22Rv1 (cell line): ENCODE measurements around the gene TMTC1.

Experiments
- ZFX ChIP-seq: fragments of 450-650 bp; IDR thresholded peaks from 2 replicates; pipeline ENCODE4 v1.6.1; 2017; ENCODE audit warnings: antibody characterized with exemption, borderline replicate concordance
- TF ChIP-seq, protein P1 (sequence below): fragments of 450-650 bp; IDR thresholded peaks from 2 replicates; pipeline ENCODE4 v1.5.1; 2017; ENCODE audit warnings: mild to moderate bottlenecking

DNA sequence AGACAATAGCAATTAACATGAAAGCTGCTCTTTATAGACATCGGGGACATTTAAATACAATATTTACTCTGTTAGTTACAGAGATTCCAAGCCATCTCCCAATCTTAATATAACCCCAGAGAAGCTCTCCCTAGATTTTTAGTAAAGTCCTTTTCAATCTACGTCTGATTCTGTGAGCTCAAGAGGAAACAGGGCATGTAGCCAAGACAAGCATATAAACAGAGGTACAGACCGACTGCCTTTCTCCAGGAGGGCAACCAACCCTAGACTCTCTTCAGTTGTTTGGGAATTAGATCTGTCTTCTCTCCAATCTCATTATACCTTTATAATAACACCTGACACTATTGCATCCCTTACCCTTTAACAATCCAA is 57.4 kb downstream of the TMTC1 start:
- TF ChIP-seq, protein P1, sequence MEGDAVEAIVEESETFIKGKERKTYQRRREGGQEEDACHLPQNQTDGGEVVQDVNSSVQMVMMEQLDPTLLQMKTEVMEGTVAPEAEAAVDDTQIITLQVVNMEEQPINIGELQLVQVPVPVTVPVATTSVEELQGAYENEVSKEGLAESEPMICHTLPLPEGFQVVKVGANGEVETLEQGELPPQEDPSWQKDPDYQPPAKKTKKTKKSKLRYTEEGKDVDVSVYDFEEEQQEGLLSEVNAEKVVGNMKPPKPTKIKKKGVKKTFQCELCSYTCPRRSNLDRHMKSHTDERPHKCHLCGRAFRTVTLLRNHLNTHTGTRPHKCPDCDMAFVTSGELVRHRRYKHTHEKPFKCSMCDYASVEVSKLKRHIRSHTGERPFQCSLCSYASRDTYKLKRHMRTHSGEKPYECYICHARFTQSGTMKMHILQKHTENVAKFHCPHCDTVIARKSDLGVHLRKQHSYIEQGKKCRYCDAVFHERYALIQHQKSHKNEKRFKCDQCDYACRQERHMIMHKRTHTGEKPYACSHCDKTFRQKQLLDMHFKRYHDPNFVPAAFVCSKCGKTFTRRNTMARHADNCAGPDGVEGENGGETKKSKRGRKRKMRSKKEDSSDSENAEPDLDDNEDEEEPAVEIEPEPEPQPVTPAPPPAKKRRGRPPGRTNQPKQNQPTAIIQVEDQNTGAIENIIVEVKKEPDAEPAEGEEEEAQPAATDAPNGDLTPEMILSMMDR = no peak
- no peak for TF ChIP-seq ZFX
